ENCODE measurements around the gene RER1.

The RER1 gene

DNA sequence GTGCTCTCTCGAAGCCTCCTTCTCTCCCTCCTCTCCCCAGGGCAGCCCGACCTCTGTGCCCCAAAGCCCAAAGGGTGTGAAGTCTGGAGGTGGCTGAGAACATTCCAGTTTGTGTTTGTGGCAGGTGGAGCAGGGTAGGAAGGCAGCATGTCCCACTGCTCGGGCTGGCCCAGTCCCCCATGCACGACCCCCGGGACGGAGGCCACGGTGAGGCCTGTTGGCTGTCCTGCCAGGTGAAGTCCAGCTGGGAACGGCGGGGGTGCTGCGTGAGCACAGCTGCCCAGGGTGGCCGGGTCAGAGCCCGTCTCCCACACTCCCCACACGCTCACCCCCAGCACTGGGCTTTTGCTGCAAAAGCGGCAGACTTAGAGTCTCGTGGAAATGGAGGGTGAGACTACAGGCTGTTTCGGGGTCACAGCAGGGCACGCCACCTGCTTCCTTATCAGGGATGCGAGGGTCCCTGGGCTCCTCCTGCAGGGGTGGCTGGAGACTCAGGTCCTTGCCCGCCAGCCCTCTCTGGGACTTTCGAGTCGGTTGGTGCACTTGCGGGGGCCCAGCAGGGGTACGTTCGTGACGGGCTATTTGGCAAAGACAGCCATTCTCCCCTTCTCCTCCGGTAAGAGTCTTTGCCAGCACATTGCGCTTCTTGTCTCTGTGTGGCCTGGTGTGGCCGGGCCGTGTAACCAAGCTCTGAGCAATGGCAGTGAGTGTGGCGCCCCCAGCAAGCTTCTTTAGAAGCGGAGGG, 40.6 kb upstream of the RER1 start:
- no peak overlapping the region for H3K27ac Mint-ChIP-seq
- H3K9me3 Mint-ChIP-seq: no peaks in the 10 kb centered on the region
- H3K36me3 Mint-ChIP-seq: no peaks in the 10 kb centered on the region
- no peak overlapping the region for H3K4me3 Mint-ChIP-seq
- DNase-seq (ENCODE audit: low spot score in 2 of 2) (no peak), ATAC-seq (no peak)
- H3K4me1 Mint-ChIP-seq: no peaks in the 10 kb centered on the region

DNA sequence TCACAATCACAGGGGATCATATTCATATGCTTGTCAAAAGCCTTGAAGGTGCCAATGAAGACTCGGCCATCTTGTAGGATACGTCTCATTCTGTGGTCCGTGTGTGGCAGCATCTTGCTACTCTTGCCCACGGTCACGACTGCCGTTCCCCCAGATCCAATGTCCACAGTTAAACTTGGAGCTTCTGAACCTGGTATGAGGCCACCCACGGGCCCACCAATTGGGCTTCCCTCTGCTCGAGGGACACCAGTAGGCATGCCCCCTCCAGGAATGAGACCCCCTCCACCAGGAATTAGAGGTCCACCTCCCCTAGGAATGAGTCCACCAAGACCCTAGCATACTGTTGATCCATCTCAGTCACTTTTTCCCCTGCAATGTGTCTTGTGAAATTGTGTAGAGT, 39.9 kb upstream of the RER1 start:
- Mint-ChIP-seq H3K27ac (no peak overlapping the region), H3K9me3 (no peaks in the 10 kb centered on the region), H3K4me3 (no peak overlapping the region), H3K36me3 (no peaks in the 10 kb centered on the region), H3K4me1 (no peaks in the 10 kb centered on the region)
- DNase-seq (ENCODE audit: low spot score in 2 of 2): no peak
- no peak for ATAC-seq

DNA sequence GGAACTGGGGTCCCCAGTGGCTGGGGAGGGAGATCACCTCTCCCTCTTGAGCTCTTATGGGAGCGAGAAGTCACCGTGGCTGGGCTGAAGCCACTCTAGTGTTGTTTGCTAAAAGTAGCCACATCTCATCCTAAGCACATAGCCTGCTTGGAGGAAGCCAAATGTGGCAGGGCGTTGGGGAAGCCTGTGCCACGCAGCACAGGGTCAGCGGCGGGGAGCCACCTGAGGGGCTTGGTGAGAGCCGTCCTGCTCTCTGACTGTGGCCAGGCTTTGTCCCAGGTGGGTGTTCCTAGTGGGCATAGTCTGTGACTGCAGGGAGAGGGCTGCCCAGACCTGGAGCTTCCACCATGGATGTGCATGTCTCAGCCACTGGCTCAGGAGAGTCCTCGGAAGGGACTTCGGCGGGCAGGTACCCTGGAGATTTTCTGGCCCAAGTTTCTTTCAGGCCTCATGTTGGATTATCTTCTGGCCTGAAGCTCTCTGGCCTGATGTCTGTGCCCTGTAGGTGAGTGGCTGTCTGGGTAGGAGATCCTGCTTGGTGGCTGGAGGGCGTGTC, 39.2 kb upstream of the RER1 start:
- DNase-seq (ENCODE audit: low spot score in 2 of 2): no peak
- H3K9me3 Mint-ChIP-seq: no peaks in the 10 kb centered on the region

DNA sequence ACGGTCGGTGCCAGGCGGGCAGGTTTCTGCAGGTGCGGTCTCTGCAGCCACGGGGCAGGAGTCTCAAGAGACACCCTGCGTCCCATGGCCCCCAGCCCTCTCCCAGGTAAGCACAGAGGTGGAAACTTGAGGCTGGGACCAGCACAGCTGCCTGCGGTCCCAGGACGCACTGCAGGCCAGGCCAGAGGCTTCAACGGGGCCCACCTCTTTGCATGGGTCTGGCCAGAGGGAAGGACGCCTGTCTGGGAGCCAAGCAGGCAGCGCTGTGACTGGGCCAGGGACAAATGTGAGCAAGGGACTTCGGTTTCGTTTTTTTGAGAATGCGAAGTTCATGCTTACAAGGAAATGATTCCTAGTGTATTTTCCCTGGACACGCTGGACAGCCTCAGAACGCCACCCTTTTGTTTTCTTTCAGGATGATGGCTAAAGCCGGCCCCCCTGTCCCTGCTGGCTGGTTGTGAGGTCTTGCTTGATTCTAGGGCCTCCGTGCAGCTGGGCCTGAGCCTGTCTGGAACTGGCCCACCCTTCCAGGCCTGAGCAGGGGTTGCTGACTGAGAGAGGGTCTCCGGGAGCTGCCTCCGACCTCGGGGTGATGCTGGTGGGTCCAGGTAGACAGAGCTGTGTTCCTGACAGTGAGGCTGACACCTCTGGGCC, 38.6 kb upstream of the RER1 start:
- DNase-seq (ENCODE audit: low spot score in 2 of 2): no peak
- no peaks in the 10 kb centered on the region for H3K4me1 Mint-ChIP-seq
- no peak overlapping the region for H3K4me3 Mint-ChIP-seq
- no peak for ATAC-seq
- H3K36me3 Mint-ChIP-seq: no peaks in the 10 kb centered on the region
- H3K9me3 Mint-ChIP-seq: no peaks in the 10 kb centered on the region
- no peak overlapping the region for H3K27ac Mint-ChIP-seq

More for the DNA sequence above, 39.2 kb upstream of the RER1 start:
- Mint-ChIP-seq H3K4me3 (no peak overlapping the region), H3K4me1 (no peaks in the 10 kb centered on the region), H3K36me3 (no peaks in the 10 kb centered on the region), H3K27ac (no peak overlapping the region)
- ATAC-seq: no peak

DNA sequence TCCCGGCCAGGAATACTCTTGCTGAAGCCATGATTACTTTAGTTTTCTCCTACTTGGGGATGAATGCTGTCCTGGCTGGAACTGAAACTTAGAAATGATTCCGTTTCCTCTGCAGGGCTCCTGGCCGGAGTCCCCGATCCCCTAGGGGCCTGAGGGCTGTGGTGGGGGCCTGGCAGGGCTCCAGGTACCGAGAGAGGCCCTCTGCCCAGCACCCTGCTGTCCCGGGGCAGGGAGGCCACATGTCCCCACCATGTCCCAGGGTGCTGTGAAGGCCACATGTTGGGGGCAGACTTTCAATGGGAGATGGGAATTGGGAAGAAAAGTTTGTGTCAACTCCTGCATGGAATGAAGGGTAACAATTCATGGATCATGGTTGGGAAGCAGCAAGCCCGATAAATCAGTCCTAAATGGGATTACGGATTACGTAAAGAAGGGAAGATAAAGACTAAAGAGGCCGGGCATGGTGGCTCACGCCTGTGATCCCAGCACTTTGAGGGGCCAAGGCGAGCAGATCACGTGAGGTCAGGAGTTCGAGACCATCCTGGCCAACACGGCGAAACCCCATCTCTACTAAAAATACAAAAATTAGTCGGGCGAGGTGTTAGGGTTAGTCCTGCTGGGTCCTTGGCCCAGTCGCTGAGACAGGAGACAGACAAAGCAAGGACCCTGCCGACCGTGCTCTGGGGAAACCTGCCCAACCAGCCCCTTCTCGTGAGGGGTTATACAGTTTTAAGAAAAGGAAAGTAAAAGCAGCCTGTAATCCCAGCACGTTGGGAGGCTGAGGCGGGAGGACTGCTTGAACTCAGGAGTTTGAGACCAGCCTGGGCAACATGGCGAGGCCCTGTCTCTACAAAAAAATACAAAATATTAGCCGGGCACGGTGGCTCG, 37.8 kb upstream of the RER1 start:
- no peaks in the 10 kb centered on the region for H3K4me1 Mint-ChIP-seq
- H3K4me3 Mint-ChIP-seq: no peak overlapping the region
- H3K36me3 Mint-ChIP-seq: no peaks in the 10 kb centered on the region
- H3K27ac Mint-ChIP-seq: no peak overlapping the region
- DNase-seq (ENCODE audit: low spot score in 2 of 2): no peak
- ATAC-seq: no peak
- H3K9me3 Mint-ChIP-seq: no peaks in the 10 kb centered on the region

DNA sequence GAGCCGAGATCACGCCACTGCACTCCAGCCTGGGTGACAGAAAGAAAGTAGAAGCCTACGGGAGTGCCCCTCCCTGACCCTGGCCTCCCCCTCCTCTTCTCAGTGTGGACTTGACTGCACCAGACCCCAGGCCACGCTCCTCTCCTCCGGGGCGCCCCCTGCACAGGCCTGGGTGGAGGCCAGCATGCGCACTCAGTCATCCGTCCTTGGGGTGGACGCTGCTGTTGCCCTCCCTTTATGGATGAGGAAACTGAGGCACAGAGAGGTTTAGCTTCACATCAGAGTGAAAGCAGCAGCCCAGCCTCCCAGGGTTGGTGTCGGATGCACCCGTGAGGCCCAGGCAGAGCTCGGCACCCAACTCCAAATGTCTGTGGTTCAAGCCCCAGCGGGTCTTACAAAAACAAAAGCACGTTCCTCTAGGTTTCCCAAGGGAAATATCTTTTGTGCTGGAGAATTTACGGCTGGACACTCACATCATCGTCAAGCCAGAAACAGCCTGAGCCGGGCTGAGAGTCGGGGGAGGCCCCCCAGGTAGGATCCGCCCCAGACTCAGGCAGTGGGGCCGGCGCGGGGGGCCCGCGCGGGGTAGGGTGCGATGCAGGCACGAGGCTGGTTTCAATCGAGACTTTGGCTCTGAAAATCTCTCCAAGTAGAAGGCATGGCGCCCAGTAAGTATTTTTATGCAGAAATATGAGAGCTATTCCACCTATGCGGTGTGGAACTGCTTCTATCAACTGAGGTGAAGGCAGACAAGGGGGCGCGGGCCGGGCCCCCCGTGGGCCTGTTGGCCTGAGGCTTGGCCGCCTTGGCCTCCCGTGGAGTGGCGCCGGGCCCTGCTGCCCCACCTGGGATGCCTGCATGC, 36.9 kb upstream of the RER1 start:
- H3K9me3 Mint-ChIP-seq: no peaks in the 10 kb centered on the region
- H3K36me3 Mint-ChIP-seq: no peaks in the 10 kb centered on the region
- ATAC-seq (no peak), DNase-seq (ENCODE audit: low spot score in 2 of 2) (no peak)
- H3K4me1 Mint-ChIP-seq: no peaks in the 10 kb centered on the region
- H3K4me3 Mint-ChIP-seq: no peak overlapping the region
- no peak overlapping the region for H3K27ac Mint-ChIP-seq

DNA sequence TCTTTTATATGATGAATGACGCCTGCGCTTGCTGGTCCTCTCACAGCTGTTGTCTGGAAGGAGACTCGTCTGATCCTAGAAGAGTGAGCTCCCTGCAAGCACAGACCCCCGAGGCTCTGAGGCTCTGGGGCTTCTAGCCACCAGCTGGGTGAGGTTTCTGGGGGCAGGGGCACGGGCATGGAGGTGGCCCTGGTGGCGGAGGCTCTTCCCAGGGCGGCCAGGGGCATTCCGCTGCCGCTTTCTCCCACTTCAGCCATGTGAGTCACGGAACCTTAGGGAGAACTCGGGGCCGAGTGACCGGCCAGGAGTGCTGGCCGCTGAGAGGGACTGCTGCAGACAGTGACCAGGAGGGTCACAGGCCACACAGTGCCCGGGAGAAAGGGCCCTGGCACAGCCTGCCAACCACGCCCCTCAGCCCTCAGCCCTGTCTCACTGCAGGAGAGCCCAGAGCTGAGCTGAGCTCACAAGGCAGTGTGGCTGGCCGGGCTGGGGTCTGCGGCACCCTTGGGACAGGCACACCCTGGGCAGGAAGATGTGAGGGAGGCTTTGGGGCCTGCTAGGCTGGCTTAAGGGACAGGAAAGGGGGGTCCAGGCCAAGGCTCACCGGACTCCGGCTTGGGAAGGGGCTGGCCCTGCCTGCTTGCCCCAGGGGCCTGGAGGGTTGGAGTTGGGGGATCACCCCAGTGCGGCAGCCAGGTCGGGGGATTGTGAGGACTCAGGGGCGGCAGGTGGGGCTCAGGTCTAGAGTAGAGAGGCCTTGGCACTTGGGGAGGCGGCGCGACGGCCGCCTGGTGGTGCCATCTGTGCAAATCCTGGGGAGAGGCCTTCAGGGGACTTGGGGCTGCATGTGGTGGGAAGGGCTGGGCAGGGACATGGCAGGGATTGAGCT, 36.0 kb upstream of the RER1 start:
- Mint-ChIP-seq H3K36me3 (no peaks in the 10 kb centered on the region), H3K4me3 (no peak overlapping the region), H3K9me3 (no peaks in the 10 kb centered on the region), H3K4me1 (no peaks in the 10 kb centered on the region), H3K27ac (no peak overlapping the region)
- no peak for DNase-seq (ENCODE audit: low spot score in 2 of 2)
- no peak for ATAC-seq

DNA sequence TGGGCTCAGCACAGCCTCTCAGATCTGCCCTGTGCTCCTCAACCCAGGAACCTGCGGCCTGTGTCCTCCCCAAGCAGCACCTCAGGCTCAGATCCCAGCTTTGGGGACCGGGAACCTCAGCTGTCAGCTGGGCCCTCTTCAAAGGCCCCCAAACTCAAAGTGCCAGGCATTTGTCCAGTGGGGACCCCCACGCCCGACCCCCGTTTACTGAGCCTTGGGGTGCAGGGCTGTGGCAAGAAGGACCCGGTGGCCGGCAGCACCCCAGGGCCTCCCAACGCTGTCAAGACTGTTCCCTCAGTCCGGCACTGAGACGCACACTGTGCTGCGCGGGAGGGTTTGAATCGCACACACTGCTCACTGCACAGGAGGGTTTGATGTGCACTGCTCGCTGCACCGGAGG, 35.2 kb upstream of the RER1 start:
- Mint-ChIP-seq H3K9me3 (no peaks in the 10 kb centered on the region), H3K4me3 (no peak overlapping the region), H3K27ac (no peak overlapping the region), H3K36me3 (no peaks in the 10 kb centered on the region), H3K4me1 (no peaks in the 10 kb centered on the region)
- ATAC-seq (no peak), DNase-seq (ENCODE audit: low spot score in 2 of 2) (no peak)

DNA sequence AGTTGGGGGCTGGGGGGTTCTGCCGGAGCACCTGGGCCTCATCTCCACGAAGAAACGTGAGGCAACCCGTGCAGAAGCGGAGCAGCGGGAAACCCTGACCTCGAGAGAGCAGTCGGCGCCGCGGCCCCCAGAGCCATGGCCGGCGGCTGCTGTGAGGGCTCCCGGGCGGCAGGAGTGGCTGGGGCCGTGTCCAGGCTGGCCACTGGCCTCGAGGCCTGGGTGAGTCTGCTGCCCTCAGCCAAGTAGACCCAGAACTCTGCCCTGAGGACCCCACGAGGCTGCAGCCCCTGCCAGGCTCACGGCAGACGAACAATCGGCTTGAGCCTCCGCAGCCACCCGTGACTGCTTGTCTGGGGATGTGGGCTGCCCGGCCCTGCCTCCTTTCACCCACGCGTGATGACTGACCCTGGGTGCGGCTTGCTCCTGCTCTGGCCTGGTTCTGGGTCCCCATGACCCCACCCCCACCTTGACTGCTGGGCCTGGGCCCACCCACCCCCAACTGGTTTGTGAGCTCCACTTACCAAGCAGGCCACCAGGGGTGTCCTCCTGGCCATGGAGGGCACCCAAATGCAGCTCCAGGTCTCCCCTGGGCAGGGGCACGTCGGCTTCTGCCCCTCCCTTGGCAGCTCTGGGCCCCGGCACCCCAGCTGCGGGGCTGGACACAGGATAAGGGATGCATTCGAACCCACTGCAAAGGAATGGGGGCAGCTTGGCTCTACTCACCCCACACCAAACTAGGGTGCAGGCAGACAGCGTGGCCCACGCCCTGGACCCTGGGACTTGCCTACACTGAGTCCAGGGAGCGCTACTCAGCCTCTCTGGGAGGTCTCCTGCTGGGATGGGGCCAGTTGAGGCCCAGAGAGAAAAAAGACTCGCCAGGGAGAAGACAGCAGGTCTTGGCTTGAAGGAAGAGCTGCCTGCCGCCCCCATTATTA, 34.5 kb upstream of the RER1 start:
- ATAC-seq: no peak
- Mint-ChIP-seq H3K4me3 (no peak overlapping the region), H3K4me1 (no peaks in the 10 kb centered on the region), H3K36me3 (no peaks in the 10 kb centered on the region), H3K27ac (no peak overlapping the region), H3K9me3 (no peaks in the 10 kb centered on the region)
- no peak for DNase-seq (ENCODE audit: low spot score in 2 of 2)

DNA sequence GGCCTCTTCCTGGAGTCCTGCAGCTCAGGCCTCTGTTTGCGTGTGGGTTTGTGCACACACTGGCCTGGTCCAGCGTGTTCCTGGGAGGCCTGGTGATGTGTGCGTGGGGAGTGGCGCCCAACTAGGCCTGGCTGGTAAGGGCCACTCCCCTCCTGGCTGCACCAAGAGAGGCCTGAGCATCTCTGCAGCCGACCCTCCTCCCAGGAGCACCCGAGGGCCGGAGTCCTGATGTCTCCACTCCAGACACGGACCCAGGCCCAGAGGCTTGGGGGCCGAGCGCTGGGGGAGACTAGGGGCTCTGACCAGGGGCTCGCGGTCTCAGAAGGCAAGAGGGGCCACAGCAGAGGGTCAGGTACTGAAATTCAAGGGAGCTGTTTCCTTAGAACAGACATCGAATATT, 33.6 kb upstream of the RER1 start:
- DNase-seq (ENCODE audit: low spot score in 2 of 2) (no peak), ATAC-seq (no peak)
- Mint-ChIP-seq H3K9me3 (no peaks in the 10 kb centered on the region), H3K4me3 (no peak overlapping the region), H3K36me3 (no peaks in the 10 kb centered on the region), H3K27ac (no peak overlapping the region), H3K4me1 (no peaks in the 10 kb centered on the region)

DNA sequence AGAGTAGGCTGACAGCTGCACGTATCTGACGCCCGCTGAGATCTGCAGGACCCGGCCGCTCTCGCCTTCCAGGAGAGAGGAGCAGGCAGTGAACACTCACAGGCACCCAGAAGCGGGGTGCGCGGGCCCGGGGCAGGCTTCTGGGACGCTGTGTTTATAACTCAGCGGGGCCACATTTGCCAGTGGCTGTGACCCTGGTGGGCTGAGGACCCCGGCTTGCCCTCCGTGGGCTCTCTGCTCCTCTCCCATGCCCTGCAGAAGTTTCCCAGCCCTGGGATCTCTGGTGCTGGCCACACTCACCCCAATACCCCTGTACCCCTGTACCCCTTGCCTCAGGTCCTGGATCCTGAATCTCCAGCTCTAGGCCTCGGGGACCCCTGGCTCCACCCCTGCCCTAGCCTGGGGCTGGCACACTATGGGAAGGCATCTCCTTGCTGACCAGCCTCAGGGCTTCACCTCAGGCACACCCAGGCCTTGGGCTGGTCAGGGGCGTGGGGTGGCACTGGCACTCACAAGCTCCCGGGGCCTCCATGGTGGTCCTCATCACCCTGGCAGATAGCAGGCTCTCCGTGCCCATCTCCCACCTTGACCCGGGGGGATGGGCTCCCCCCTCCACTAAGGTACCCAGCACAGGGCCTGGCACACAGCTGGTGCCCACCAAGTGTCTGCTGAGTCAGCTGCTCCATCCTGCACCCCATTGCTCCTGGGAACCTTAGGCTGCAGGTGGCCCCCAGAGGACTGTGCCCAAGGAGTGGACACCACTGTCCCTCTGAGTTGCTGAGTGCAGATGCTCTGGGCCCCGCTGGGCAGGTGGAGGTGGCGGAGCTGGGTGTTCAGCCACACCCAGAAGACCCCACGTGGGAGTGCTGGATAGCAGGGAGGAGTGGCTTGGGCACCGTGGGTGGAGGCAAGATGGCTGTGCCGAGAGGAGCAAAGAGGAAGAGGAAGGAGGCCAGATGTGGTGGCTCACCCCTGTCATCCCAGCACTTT, 32.7 kb upstream of the RER1 start:
- H3K4me1 Mint-ChIP-seq: no peaks in the 10 kb centered on the region
- no peak overlapping the region for H3K4me3 Mint-ChIP-seq
- DNase-seq (ENCODE audit: low spot score in 2 of 2) (no peak), ATAC-seq (no peak)
- no peak overlapping the region for H3K27ac Mint-ChIP-seq
- peaks cover 3% of the 10 kb centered on the region for H3K9me3 Mint-ChIP-seq
- no peaks in the 10 kb centered on the region for H3K36me3 Mint-ChIP-seq

DNA sequence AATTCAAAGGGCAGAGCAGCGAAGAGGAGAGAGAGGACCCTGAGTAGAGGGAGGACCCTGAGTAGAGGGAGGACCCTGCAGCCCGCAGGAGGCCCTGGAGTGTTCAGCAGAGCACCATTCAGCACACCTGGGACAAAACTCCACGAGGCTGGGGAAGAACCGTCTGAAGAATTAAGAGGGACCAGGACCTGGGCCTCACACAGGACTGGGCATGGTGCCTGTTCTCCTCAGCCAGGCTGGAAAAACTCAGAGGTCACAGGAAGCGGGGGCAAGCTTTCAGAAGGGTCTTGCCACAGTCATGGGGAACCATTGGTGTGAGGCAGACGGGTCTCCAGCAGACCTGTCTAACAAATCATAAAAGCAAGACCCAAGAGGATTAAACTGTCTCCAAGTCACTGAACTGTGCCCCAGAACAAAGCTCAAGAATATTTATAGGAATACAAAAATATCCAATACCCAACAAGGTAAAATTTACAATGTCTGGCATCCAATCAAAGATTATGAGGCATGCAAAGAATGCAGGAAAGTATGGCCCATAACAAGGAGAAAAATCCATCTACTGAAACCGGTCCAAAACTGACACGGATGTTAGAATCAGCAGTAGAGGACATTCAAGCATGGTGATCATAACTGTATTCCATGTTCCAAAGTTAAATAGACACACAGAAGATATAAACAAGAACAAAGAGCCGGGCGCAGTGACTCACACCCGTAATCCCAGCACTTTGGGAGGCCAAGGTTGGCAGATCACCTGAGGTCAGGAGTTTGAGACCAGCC, 30.9 kb upstream of the RER1 start:
- Mint-ChIP-seq H3K27ac (no peak overlapping the region), H3K4me3 (no peak overlapping the region), H3K4me1 (no peaks in the 10 kb centered on the region), H3K9me3 (peaks cover 5% of the 10 kb centered on the region), H3K36me3 (no peaks in the 10 kb centered on the region)
- ATAC-seq: no peak
- no peak for DNase-seq (ENCODE audit: low spot score in 2 of 2)
